Upper lobe of left lung (tissue), 4 donors: Measurements from ENCODE around the gene TMEM184A.

Experiments
- EP300 ChIP-seq, 4 donors: sonication (generic); formaldehyde crosslinking; IDR thresholded peaks; one replicate each; pipeline ENCODE4 v1.5.1; 2017; ENCODE audit warnings: antibody characterized with exemption in 4 of 4, control low read depth in 2 of 4
- POLR2AphosphoS5 ChIP-seq, 2 donors: sonication (generic); formaldehyde crosslinking; IDR thresholded peaks; one replicate each; pipeline ENCODE4 v1.5.1; 2017; ENCODE audit warnings: antibody characterized with exemption in 2 of 2
- TF ChIP-seq, protein P1 (sequence below), 6 experiments: fragments of 450-650 bp in 4 of 6; fragments of 200-600 bp in 2 of 6; sonication (generic) in 2 of 6; IDR thresholded peaks; one replicate each; pipeline ENCODE4 v1.5.1; 2016 to 2019; ENCODE audit warnings: antibody characterized with exemption in 6 of 6

DNA sequence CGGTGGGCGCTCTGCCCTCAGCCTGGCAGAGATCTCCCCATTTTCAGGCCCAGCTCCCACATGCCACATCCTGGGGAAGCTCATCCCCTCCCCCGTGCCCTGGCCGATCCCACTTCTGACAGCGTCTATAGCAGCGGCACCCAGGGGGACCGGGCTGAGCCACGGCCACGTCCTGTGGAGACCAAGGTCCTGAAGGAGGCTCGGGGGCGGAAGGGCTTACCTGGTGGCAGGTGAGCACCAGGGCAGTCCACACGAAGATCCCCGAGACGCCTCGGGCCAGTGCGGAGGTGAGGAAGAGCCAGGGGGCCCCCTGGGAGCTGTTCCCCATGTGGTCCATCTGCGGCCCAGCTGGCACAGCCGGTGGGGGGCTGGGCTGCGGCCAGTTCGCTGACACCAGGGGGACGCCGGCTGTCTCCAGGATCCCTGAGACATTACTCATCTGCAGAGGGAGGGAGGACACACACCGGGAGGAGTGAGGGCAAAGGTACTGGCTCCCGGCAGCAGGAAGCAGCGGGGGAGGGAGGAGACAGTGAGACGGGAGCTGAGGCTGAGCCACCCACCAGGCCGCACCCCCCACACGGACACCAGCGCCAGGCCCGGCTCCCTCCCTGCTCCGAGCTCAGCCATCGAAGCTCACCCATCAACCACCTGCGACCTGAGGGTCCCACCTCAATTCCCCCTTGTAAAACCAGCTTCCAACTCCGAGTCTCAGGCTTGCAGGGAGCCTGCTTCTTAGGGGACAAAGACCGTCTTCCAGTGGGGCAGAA lies 776 bp downstream of the TMEM184A start:
- TF ChIP-seq POLR2AphosphoS5 (IDR thresholded peaks at IDR 0.05): no peak
- no peak for TF ChIP-seq EP300 (IDR thresholded peaks at IDR 0.05)
- TF ChIP-seq, protein P1, sequence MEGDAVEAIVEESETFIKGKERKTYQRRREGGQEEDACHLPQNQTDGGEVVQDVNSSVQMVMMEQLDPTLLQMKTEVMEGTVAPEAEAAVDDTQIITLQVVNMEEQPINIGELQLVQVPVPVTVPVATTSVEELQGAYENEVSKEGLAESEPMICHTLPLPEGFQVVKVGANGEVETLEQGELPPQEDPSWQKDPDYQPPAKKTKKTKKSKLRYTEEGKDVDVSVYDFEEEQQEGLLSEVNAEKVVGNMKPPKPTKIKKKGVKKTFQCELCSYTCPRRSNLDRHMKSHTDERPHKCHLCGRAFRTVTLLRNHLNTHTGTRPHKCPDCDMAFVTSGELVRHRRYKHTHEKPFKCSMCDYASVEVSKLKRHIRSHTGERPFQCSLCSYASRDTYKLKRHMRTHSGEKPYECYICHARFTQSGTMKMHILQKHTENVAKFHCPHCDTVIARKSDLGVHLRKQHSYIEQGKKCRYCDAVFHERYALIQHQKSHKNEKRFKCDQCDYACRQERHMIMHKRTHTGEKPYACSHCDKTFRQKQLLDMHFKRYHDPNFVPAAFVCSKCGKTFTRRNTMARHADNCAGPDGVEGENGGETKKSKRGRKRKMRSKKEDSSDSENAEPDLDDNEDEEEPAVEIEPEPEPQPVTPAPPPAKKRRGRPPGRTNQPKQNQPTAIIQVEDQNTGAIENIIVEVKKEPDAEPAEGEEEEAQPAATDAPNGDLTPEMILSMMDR (IDR thresholded peaks at IDR 0.05): no peak
